ENCODE measurements around the gene PRKCE.

The PRKCE gene

GRCh38 chr2:45736757-45737704 is 85.6 kb downstream of the PRKCE start:
- TF ChIP-seq CTCF (IDR thresholded peaks at IDR 0.05; ENCODE audit: low read depth, low read length, missing control alignments), result no peak
- H3K27ac ChIP-seq, result no peak overlapping the region
- H3K27me3 ChIP-seq (replicated peaks), result no peaks in the 10 kb centered on the region

GRCh38 chr2:45739796-45740485 is 88.5 kb downstream of the PRKCE start:
- no peak for DNase-seq
- in situ Hi-C loops (cut with HindIII; ENCODE audit: low pct_ligation_motif_present, low sequenced_read_pairs), result no loop called here
- no peak overlapping the region for H3K27ac ChIP-seq

More at GRCh38 chr2:45736757-45737704, 85.6 kb downstream of the PRKCE start:
- in situ Hi-C loops (cut with HindIII; ENCODE audit: low pct_ligation_motif_present, low sequenced_read_pairs), result no loop called here
- DNase-seq, result no peak
- no peak overlapping the region for H3K4me3 ChIP-seq (ENCODE audit: low read depth, low read length)
- no peaks in the 10 kb centered on the region for H3K36me3 ChIP-seq (replicated peaks)

GRCh38 chr2:45741161-45741850 is 89.8 kb downstream of the PRKCE start:
- H3K4me3 ChIP-seq (ENCODE audit: low read depth, low read length), result no peak overlapping the region
- no peak for DNase-seq
- H3K27ac ChIP-seq, result no peak overlapping the region
- TF ChIP-seq CTCF (IDR thresholded peaks at IDR 0.05; ENCODE audit: low read depth, low read length, missing control alignments), result no peak
- no peaks in the 10 kb centered on the region for H3K27me3 ChIP-seq (replicated peaks)
- in situ Hi-C loops (cut with HindIII; ENCODE audit: low pct_ligation_motif_present, low sequenced_read_pairs), result no loop called here
- no peaks in the 10 kb centered on the region for H3K36me3 ChIP-seq (replicated peaks)

More at GRCh38 chr2:45739796-45740485, 88.5 kb downstream of the PRKCE start:
- H3K4me3 ChIP-seq (ENCODE audit: low read depth, low read length), result no peak overlapping the region
- H3K36me3 ChIP-seq (replicated peaks), result no peaks in the 10 kb centered on the region
- no peaks in the 10 kb centered on the region for H3K27me3 ChIP-seq (replicated peaks)
- TF ChIP-seq CTCF (IDR thresholded peaks at IDR 0.05; ENCODE audit: low read depth, low read length, missing control alignments), result no peak

- Histone ChIP-seq H3K36me3 (replicated peaks) (no peaks in the 10 kb centered on the region), H3K27me3 (replicated peaks) (no peaks in the 10 kb centered on the region), H3K4me3 (ENCODE audit: low read depth, low read length) (no peak overlapping the region), H3K27ac (no peak overlapping the region)
- peak; percentile 11 for DNase-seq
- TF ChIP-seq CTCF (IDR thresholded peaks at IDR 0.05; ENCODE audit: low read depth, low read length, missing control alignments), result no peak
- in situ Hi-C loops (cut with HindIII; ENCODE audit: low pct_ligation_motif_present, low sequenced_read_pairs), result no loop called here
Measured at GRCh38 chr2:45743531-45744396, 92.3 kb downstream of the PRKCE start.

GRCh38 chr2:45745231-45745630 is 93.8 kb downstream of the PRKCE start:
- no peak overlapping the region for H3K27ac ChIP-seq

More at GRCh38 chr2:45745231-45745630, 93.8 kb downstream of the PRKCE start:
- no peak for DNase-seq
- H3K4me3 ChIP-seq (ENCODE audit: low read depth, low read length), result no peak overlapping the region
- in situ Hi-C loops (cut with HindIII; ENCODE audit: low pct_ligation_motif_present, low sequenced_read_pairs), result no loop called here
- TF ChIP-seq CTCF (IDR thresholded peaks at IDR 0.05; ENCODE audit: low read depth, low read length, missing control alignments), result no peak
- H3K27me3 ChIP-seq (replicated peaks), result no peaks in the 10 kb centered on the region
- H3K36me3 ChIP-seq (replicated peaks), result no peaks in the 10 kb centered on the region
